KMS-11 (cell line): ENCODE measurements around the gene CFAP141.

Experiments used
- H2AFZ ChIP-seq: fragments of 200-600 bp; sonication (generic); 2 replicates; pipeline ENCODE4 v1.6.1; 2016; ENCODE audit warnings: antibody characterized with exemption, mixed run types, low read depth
- H3K27ac ChIP-seq: fragments of 200-600 bp; sonication (generic); 2 replicates; pipeline ENCODE4 v1.6.1; 2016; ENCODE audit warnings: mild to moderate bottlenecking, mixed run types
- H3K27me3 ChIP-seq: fragments of 200-600 bp; sonication (generic); 2 replicates; pipeline ENCODE4 v1.6.1; 2017; ENCODE audit warnings: mild to moderate bottlenecking, low read depth, mixed run types, moderate library complexity; ENCODE audit not compliant: insufficient read depth
- H3K36me3 ChIP-seq: fragments of 200-600 bp; sonication (generic); 2 replicates; pipeline ENCODE4 v1.6.1; 2017; ENCODE audit warnings: mild to moderate bottlenecking, mixed run types; ENCODE audit not compliant: insufficient read depth
- H3K4me1 ChIP-seq: fragments of 200-600 bp; sonication (generic); 2 replicates; pipeline ENCODE4 v1.6.1; 2016; ENCODE audit warnings: mild to moderate bottlenecking, low read depth, mixed run types; ENCODE audit not compliant: poor library complexity, severe bottlenecking
- H3K4me2 ChIP-seq: fragments of 200-600 bp; sonication (generic); 2 replicates; pipeline ENCODE4 v1.7.0; 2016; ENCODE audit warnings: mild to moderate bottlenecking, mixed run types
- H3K4me3 ChIP-seq: fragments of 200-600 bp; sonication (generic); IDR thresholded peaks from 2 replicates; pipeline ENCODE4 v1.6.1; 2017; ENCODE audit warnings: low read depth, low read length, mixed read lengths; ENCODE audit not compliant: insufficient read depth
- H3K79me2 ChIP-seq: fragments of 200-600 bp; sonication (generic); 2 replicates; pipeline ENCODE4 v1.6.1; 2016; ENCODE audit warnings: low read depth, mixed run types; ENCODE audit not compliant: insufficient read depth
- H3K9ac ChIP-seq: fragments of 200-600 bp; sonication (generic); 2 replicates; pipeline ENCODE4 v1.6.1; 2016; ENCODE audit warnings: mild to moderate bottlenecking, mixed run types
- H4K20me1 ChIP-seq: fragments of 200-600 bp; sonication (generic); 2 replicates; pipeline ENCODE4 v1.6.1; 2016; ENCODE audit warnings: mild to moderate bottlenecking, mixed run types; ENCODE audit not compliant: insufficient read depth
- CTCF ChIP-seq: fragments of 200-600 bp; sonication (generic); conservative IDR thresholded peaks from 2 replicates; pipeline ENCODE4 v1.6.1; 2017; ENCODE audit warnings: low read depth, mild to moderate bottlenecking, antibody characterized with exemption, low read length, moderate library complexity, mixed read lengths

The CFAP141 gene

GRCh38 chr1:154193821-154194220 is 12.3 kb downstream of the CFAP141 start:
- H3K27me3 ChIP-seq: peaks cover 28% of the 10 kb centered on the region
- no peaks in the 10 kb centered on the region for H3K36me3 ChIP-seq
- H3K4me2 ChIP-seq: no peak overlapping the region; the same call in 1 of the 2 replicates
- no peak overlapping the region for H3K4me3 ChIP-seq
- no peaks in the 10 kb centered on the region for H4K20me1 ChIP-seq
- H2AFZ ChIP-seq: peak overlapping the region; percentile 10; the same call in 1 of the 2 replicates
- H3K9ac ChIP-seq: no peak overlapping the region
- H3K27ac ChIP-seq: no peak overlapping the region
- H3K79me2 ChIP-seq: no peaks in the 10 kb centered on the region
- H3K4me1 ChIP-seq: peaks cover 10% of the 10 kb centered on the region
- TF ChIP-seq CTCF: no peak

GRCh38 chr1:154192476-154192875 is 13.7 kb downstream of the CFAP141 start:
- Histone ChIP-seq H3K9ac (no peak overlapping the region), H3K4me1 (peaks cover 10% of the 10 kb centered on the region), H2AFZ (no peak overlapping the region), H3K27ac (no peak overlapping the region), H3K27me3 (peaks cover 28% of the 10 kb centered on the region), H4K20me1 (no peaks in the 10 kb centered on the region), H3K4me3 (no peak overlapping the region), H3K36me3 (no peaks in the 10 kb centered on the region), H3K4me2 (no peak overlapping the region), H3K79me2 (no peaks in the 10 kb centered on the region)
- TF ChIP-seq CTCF: no peak

- Histone ChIP-seq H3K9ac (no peak within 1 kb of the TSS), H3K36me3 (no peaks in the 10 kb centered on the region), H3K27ac (no peak within 1 kb of the TSS), H3K79me2 (no peaks in the 10 kb centered on the region), H3K4me1 (peaks cover 15% of the 10 kb centered on the region), H3K4me2 (no peak within 1 kb of the TSS), H2AFZ (peak within 1 kb of the TSS; percentile 2; the same call in 1 of the 2 replicates), H4K20me1 (no peaks in the 10 kb centered on the region), H3K27me3 (peaks cover 28% of the 10 kb centered on the region), H3K4me3 (no peak within 1 kb of the TSS)
- no peak for TF ChIP-seq CTCF
These were observed 14.1 kb downstream of the CFAP141 start, which contains the start of gene TPM3 for GRCh38 chr1:154191990-154192461. TPM3 (minus strand) TSS chr1:154192100; CDS start chr1:154192018, 82 bp downstream.

GRCh38 chr1:154190550-154190949 is 15.6 kb downstream of the CFAP141 start:
- H3K4me2 ChIP-seq: no peak overlapping the region
- H3K36me3 ChIP-seq: no peaks in the 10 kb centered on the region
- peaks cover 30% of the 10 kb centered on the region for H3K4me1 ChIP-seq
- no peak for TF ChIP-seq CTCF
- no peak overlapping the region for H3K9ac ChIP-seq
- H4K20me1 ChIP-seq: no peaks in the 10 kb centered on the region
- peaks cover 28% of the 10 kb centered on the region for H3K27me3 ChIP-seq
- no peak overlapping the region for H3K4me3 ChIP-seq
- no peak overlapping the region for H2AFZ ChIP-seq
- H3K27ac ChIP-seq: no peak overlapping the region
- no peaks in the 10 kb centered on the region for H3K79me2 ChIP-seq
